GM18867 (cell line): ENCODE measurements around the gene PTPRT.

Source experiments
- ATAC-seq: cut with Tn5 transposase; IDR thresholded peaks from one replicate; pipeline ENCODE4 v1.9.1; 2021; ENCODE audit warnings: mild to moderate bottlenecking, moderate library complexity; ENCODE audit not compliant: unreplicated experiment

Gene PTPRT

DNA sequence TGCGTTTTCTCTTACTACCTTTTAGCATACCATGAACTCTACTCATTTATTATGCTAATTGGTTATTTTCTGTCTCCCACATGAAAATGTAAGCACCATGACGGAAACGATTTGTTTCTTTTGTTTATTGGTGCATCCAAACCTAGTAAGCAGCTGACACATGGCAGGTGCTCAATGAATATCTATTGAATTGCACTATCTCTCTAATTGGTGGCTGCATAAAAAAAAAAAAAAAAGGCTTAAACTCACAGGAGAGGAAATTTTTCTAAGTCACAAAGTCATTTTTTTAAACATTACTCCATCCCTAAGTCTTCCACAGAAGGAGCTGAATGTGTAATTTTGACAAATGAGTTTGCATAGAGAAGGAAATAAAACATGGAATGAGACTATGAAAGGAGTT is 608.4 kb downstream of the PTPRT start:
- no peak for ATAC-seq

- ATAC-seq: no peak
Observed at GRCh38 chr20:42576167-42576566, 613.5 kb downstream of the PTPRT start.

DNA sequence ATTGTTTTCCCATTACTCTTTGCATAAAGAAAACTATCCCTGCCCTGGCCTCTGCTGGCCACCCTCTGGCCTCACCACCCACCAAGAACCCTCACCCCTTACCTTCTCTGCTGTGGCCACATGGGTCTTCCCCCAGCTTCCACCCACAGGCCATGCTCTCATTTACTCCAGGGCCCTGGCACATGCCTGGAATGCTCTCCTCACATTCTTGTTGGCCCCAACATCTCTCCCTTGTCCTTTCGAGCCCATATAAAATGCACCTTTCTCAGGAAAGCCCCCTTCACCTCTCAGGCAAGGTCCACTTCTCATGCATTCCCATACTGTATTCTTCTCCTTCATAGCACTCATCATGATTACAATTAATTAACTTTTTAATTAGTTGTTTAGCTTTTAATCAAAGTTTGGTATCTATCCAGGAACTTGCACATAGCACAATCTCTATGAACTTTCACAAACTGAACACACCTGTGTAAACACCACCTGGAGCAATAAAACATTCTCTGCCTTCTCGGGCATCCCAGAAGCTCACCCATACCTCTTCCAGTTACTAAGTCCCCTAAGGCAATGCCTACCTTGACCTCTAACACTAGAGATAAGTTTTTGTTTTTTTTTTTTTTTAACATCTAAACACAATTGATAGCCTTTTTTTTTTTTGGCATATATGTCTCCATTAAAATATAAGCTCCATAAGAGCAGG is 617.2 kb downstream of the PTPRT start:
- no peak for ATAC-seq

GRCh38 chr20:42567409-42567808 is 622.3 kb downstream of the PTPRT start:
- no peak for ATAC-seq

DNA sequence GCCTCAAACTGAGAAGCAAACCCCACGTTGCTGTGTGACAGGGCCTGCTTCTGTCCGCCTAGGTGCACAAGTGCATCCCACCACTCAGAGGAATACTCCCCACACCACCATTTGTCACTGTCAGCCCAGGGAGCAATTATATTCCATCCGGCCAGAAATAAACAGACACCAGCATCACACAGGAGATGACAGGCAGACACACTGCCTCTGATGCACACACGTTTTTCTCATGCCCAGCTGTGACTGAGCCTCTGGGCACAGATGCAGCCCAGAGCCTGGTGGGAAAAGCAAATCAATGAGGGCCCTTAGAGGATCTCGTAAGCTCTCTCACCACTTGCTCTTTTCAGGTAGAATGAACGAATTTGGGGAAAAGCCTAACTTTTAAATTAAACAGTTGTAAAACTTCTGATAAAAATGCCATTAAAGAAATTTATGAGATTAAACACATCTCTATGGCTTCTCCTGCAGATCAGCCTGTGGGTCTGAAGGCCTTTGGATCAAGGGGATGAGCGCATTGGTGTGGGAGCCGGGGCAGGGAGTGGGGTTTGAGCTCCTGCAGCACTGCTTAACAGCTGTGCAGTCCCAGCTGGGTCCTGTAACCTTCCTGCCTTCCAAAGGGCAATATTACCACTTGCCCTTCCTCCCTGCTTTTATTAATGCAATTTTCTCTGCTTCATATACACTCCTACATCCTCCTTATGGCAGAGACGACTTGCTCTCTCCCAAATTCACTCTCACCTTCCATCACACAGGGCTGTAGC is 624.3 kb downstream of the PTPRT start:
- no peak for ATAC-seq

DNA sequence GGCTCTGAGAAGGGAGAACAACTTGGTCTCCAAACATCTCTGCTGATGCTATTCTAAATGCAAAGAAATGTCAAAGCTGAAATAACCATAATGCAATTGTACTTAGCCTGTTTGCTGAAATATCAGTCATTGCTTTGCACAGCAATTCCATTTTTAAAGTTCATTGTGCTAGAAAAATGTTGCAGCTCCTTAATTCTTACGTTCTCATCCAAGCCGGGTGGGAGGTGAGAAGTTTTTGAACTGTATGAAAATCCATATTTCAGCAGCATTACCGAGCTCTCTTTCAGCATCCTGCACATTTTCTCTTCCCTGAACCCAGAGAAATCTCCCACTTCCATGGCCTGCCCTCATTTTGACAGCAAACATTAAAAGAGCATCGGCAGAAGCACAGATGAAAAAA is 630.0 kb downstream of the PTPRT start:
- ATAC-seq: no peak

- ATAC-seq: no peak
Observed at GRCh38 chr20:42556575-42556974, 633.1 kb downstream of the PTPRT start.

DNA sequence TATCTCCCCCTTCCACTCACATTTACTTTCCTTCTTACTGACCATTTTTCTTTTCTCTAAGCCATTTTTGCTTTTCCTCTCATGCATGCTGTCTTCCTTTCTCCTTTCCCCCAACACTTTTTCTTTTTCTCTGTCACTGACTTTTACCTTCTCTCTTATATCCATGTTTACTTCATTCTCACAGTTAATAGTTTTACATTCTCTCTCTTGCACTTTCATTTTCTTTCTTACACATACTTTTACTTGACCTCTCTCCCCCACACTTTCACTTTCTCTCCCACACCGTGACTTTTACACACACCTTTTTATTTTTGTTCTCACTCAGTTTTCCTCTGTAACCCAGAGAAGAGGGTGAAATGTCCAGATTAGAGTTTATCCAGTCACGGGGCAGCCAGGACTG is 636.3 kb downstream of the PTPRT start:
- ATAC-seq: no peak

DNA sequence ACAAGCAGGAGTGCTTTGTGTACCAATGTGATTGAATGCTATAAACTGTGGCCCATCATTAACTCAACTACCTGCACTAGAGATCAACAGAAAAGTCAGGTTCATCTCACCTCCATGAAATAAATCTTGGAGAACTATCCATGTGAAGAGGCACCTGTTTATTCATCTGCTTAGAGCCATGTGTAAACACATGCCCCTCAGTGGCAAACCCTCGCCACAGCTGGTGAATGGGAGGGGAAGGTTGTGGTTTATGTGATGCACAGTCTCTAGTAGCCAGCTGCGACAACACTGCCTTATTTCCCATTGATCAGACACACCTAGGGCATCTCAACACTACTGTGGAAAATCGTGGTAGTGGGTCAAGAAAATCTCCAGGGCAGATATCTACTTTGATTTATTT is 640.2 kb downstream of the PTPRT start:
- no peak for ATAC-seq

GRCh38 chr20:42544926-42545325 is 644.8 kb downstream of the PTPRT start:
- ATAC-seq: no peak

DNA sequence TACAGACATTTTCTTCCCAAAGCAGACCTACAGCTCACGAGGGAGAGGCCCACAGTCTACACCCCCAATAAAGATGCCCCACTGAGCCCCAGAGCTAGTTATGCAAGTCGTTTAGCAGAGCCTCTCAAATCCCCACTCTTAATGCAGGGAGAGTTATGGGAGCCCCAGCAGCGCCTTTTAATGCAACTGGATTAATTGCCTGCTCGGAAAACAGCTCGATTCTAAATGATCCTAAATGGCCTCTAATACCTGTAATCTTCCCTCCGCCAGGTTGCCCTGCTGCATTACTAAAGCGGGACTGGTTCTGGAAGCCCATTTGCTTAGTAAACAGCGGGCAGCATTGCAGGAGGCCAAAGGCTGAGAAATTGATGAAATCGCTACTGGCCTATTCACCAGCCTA is 656.9 kb downstream of the PTPRT start:
- no peak for ATAC-seq

DNA sequence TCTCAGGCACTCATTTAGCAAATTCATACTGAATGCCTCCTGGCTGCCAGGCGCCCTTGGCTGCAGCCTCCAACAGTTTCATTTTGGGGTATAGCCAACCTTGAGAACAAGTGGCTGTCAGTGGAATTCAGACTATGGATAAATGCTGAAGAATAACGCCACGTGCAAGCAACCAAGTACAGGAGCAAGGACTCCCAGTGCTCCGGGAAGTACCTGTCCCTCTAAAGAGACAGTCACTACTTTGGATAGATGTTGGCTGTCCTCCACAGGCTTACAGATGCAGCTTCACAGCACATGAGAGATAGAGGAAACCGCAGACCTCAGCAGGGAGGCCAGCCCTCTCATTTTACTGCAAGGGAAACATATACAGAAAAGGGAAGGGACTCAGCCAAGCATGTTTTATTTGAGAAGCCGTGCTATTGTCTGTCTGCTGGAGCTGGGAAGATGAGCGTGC is 658.2 kb downstream of the PTPRT start:
- ATAC-seq: no peak

DNA sequence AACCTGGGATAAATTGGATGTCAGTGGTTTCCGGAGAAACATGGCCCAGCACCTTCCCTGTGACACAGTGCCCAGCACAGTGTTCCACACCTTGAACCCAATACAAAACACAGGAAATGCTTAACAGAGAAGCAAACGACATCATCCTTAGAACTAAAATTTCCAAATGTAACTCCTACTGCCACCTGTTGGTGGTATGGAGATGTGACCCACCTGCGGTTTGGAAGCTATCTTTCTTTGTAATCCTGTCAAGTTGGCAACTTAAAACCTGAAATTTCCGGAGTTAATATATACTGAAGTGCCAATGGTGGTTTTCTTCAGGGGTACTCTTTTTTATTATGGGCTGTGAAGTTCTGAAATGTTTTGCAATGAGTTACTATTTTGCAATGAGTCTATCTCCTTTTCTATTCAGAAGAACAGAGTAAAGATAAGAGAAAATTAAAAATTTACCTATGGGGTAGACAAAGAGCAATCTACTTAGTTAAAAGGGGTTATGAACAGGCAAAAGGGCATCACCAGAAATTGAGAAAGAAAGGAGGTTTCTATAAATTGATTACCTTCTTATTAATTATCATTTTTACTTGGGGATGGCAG is 658.8 kb downstream of the PTPRT start:
- no peak for ATAC-seq

- ATAC-seq: no peak
Observed at GRCh38 chr20:42530191-42530590, 659.5 kb downstream of the PTPRT start.

GRCh38 chr20:42524058-42524457 is 665.6 kb downstream of the PTPRT start:
- ATAC-seq: no peak

- no peak for ATAC-seq
Observed at GRCh38 chr20:42516692-42517091, 673.0 kb downstream of the PTPRT start.

GRCh38 chr20:42510686-42511085 is 679.0 kb downstream of the PTPRT start:
- no peak for ATAC-seq

GRCh38 chr20:42507874-42508273 is 681.8 kb downstream of the PTPRT start:
- ATAC-seq: no peak

DNA sequence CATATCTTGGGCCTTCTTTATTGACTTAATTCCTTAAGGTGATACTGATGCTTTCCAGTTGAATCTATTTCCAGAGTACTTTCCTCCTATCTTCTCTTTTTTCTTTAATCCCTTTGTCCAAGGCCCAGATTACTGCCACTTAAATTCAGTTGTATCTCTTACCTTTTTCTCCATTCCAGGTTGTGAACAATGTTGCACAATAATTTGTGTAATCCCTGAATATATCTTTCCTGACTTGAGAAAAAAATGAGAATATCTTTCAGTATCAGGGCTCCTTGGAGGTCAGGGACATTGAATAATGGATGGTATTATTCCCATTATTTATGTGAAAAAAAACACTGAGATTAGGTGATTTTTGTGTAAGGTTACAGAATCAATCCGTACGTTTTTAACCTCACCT is 683.3 kb downstream of the PTPRT start:
- ATAC-seq: no peak

GRCh38 chr20:42502591-42502990 is 687.1 kb downstream of the PTPRT start:
- ATAC-seq: no peak

DNA sequence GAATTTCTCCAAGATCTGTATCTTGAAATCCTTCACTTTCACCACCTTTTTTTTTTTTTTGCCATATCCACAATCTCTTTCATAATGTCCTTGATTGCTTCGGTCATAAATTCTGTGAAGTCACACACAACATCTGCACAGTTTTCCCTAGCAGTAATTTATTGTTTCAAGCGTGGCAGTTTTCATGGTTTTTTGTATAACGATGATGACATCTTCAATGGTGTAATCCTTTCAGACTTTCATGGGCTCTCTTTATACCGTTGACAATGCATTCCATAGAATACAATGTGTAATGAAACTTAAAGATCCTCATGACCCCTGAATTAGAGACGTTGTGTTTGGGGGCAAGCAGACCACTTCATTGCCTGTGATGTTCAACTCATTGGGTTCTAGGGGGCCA is 693.1 kb downstream of the PTPRT start:
- ATAC-seq: no peak

DNA sequence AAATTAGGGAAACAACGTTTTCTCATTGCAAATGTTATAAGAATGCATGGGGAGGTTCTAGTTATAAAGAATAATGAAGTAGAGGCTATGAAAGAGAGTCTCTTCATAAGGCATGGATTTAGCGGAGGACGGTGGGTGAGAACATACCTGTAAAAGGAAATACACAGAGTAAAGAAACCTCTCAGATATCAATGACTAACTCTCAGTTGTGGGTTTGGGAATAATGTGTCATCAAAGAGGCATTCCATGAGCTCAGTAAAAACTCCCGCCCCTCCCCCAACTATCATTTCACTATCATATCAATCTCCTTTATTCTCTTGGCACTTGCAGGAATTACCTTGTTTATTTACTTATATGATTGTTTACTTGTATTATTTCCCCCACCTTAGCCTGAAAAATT is 695.4 kb downstream of the PTPRT start:
- ATAC-seq: no peak
